Sigmoid colon (tissue), 7 donors: ENCODE measurements around the gene UBASH3A. TPM values are rescaled to one million over a fixed set of nuclear protein-coding genes. Genes with fewer than 3 reads are reported as not detected.
A peak's percentile ranks its signal among the peaks of the same experiment; 100 is the strongest.

Experiments used
- DNase-seq: peaks from one replicate; pipeline ENCODE4 v3.0.0-alpha.2; 2019
- H3K27ac ChIP-seq, 4 donors: fragments of 200-600 bp; sonication (generic); one replicate each; pipeline ENCODE4 v1.5.1; 2016 to 2019; ENCODE audit warnings: mild to moderate bottlenecking in 1 of 4
- H3K27me3 ChIP-seq, 3 donors: fragments of 200-600 bp; sonication (generic); one replicate each; pipeline ENCODE4 v1.5.1; 2019; ENCODE audit warnings: mild to moderate bottlenecking in 1 of 3
- H3K36me3 ChIP-seq, 4 donors: fragments of 200-600 bp; sonication (generic); one replicate each; pipeline ENCODE4 v1.5.1; 2016 to 2019
- H3K4me1 ChIP-seq, 4 donors: fragments of 200-600 bp; sonication (generic); one replicate each; pipeline ENCODE4 v1.5.1; 2017 to 2019
- H3K4me3 ChIP-seq, 4 donors: fragments of 200-600 bp; sonication (generic); one replicate each; pipeline ENCODE4 v1.5.1; 2017 to 2019; ENCODE audit warnings: mild to moderate bottlenecking in 2 of 4, moderate library complexity in 1 of 4
- H3K9me3 ChIP-seq, 4 donors: fragments of 200-600 bp in 3 of 4; sonication (generic) in 3 of 4; one replicate each; pipeline versions ENCODE4 v1.5.1 to v1.6.1; 2013 to 2019
- CTCF ChIP-seq, 4 experiments: fragments of 450-650 bp in 3 of 4; fragments of 200-600 bp in 1 of 4; IDR thresholded peaks; one replicate each; pipeline ENCODE4 v1.5.1; 2016 to 2019; ENCODE audit warnings: antibody characterized with exemption in 4 of 4, mild to moderate bottlenecking in 3 of 4, moderate library complexity in 2 of 4
- EP300 ChIP-seq, 4 donors: sonication (generic); formaldehyde crosslinking; IDR thresholded peaks; one replicate each; pipeline ENCODE4 v1.6.1; 2017; ENCODE audit warnings: antibody characterized with exemption in 4 of 4
- POLR2A ChIP-seq, 2 donors: fragments of 450-650 bp; IDR thresholded peaks; one replicate each; pipeline ENCODE4 v1.6.1; 2016; ENCODE audit warnings: antibody characterized with exemption in 2 of 2, mild to moderate bottlenecking in 2 of 2, moderate library complexity in 2 of 2
- POLR2AphosphoS5 ChIP-seq, 4 donors: sonication (generic); formaldehyde crosslinking; IDR thresholded peaks; one replicate each; pipeline ENCODE4 v1.6.1; 2017; ENCODE audit warnings: antibody characterized with exemption in 4 of 4
- WGBS, 2 donors: extraction: QIAGEN DNeasy Blood & Tissue Kit; methylation state at CpG; one replicate each; pipeline ENCODE4 v1.1.7; 2013; 5-methylcytosine and 5-hydroxymethylcytosine counted together
- intact Hi-C: fragments of 100-400 bp; cut with DNase I; formaldehyde crosslinking; loops from one replicate; pipeline ENCODE4 v1.15.1; 2023
- polyA plus RNA-seq, 3 donors: library from polyadenylated mRNA; stranded (reverse); fragments of 200-250 nt; gene quantifications; one replicate each; pipeline ENCODE4 v1.2.3, GENCODE V29; 2013
- total RNA-seq, 4 donors: library from RNA; depleted of rRNA; stranded (reverse); fragments of >200 nt; gene quantifications; one replicate each; pipeline ENCODE4 v1.1.0, GENCODE V29; 2016
- donor health status: healthy with polysubstance abuse.
- donor health status: Bipolar disorder and iron deficiency.
- donor health status: healthy.

The UBASH3A gene
- total and polyA plus RNA-seq, 7 donors: 3.9 TPM; not detected in 6

DNA sequence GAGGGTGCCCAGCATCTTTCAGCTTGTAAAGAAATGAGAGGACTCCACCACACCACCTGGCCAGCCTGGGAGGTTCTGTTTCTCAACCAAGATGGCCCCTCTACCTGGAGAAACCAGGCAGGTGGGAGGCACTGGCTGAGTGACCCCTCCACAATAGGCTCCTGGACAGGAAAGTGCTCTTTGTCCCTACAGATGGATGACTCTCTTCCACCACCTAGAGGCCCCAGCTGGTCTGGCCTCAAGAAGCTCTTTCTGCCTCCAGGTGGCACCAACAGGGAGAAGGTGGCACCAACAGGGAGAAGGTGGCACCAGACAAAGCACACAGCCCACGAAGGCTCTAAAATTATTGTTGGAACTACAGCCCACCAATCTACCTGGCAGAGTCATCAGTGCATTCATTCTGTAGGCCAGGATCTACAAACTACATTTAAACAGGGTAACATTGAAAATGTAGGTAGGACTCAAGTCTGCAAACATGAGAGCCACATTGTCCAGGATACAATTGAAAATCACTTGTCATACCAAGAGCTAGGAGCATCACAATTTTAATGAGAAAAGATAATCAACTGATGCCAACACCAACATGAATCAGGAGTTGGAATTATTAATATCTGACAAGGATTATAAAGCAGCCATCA, 22.2 kb upstream of the UBASH3A start:
- Histone ChIP-seq H3K4me1 (no peaks in the 10 kb centered on the region), H3K27ac (no peak overlapping the region), H3K9me3 (peaks cover 0 to 4% (median 0%) of the 10 kb centered on the region in 4 donors), H3K36me3 (no peaks in the 10 kb centered on the region), H3K27me3 (peaks cover 0 to 16% (median 0%) of the 10 kb centered on the region in 3 donors), H3K4me3 (no peak overlapping the region)
- TF ChIP-seq POLR2AphosphoS5 (IDR thresholded peaks at IDR 0.05): no peak
- peak in 1 of 4 experiments; percentile 76 for TF ChIP-seq CTCF (IDR thresholded peaks at IDR 0.05)
- intact Hi-C loops: no loop called here
- no peak for DNase-seq
- 14 to 60% methylated on average over 1 of the region's 1 CpG for WGBS, 2 donors

DNA sequence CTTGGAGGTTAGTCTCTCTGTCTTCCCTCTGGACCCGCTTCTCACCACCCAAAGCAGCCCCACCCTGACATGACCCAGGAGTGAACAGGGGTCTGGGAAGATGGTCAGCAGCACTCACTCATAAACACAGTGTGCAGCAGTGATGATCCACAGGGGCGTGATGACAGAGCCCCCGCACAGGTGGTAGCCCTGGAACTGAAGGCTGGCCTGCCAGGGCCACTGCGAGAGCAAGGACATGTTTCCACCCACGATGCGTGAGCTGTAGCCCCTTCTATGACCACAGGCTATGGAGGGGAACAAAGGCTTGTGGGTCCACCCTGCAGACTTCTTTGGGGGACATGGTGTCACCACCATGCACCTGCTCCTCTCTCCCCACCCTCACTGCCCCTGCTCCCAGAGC, 20.8 kb upstream of the UBASH3A start:
- Histone ChIP-seq H3K27ac (no peak overlapping the region), H3K27me3 (peaks cover 0 to 17% (median 0%) of the 10 kb centered on the region in 3 donors), H3K4me3 (no peak overlapping the region), H3K36me3 (no peaks in the 10 kb centered on the region), H3K4me1 (no peaks in the 10 kb centered on the region), H3K9me3 (peaks cover 0 to 4% (median 0%) of the 10 kb centered on the region in 4 donors)
- DNase-seq: no peak
- TF ChIP-seq POLR2A (IDR thresholded peaks at IDR 0.05) (no peak), CTCF (IDR thresholded peaks at IDR 0.05) (no peak), POLR2AphosphoS5 (IDR thresholded peaks at IDR 0.05) (no peak), EP300 (IDR thresholded peaks at IDR 0.05) (no peak)
- intact Hi-C loops: no loop called here
- 96 to 98% methylated on average over 6 of the region's 6 CpGs for WGBS, 2 donors

DNA sequence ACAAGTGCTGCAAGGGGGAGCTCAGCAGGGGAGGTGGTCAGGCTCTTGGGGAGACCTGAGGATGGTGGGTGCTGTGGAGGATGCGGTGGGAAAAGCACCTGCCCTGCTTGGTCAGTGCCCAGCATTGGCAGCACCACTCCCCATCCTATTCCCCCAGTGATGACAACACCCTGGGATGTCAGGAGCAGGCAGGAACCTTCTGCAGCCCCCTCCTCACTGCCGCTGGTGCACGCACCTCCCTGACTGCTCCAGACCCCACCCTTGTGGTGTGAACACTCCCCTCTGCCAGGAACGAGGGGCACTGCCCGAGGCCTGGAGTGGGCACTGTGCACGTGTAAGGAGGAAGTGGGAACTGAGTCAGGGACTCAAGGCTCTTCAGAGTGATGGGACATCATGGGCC, 20.4 kb upstream of the UBASH3A start:
- H3K36me3 ChIP-seq: no peaks in the 10 kb centered on the region
- H3K27me3 ChIP-seq: peaks cover 0 to 18% (median 0%) of the 10 kb centered on the region in 3 donors
- DNase-seq: no peak
- TF ChIP-seq CTCF (IDR thresholded peaks at IDR 0.05) (no peak), EP300 (IDR thresholded peaks at IDR 0.05) (no peak), POLR2A (IDR thresholded peaks at IDR 0.05) (no peak), POLR2AphosphoS5 (IDR thresholded peaks at IDR 0.05) (no peak)
- H3K9me3 ChIP-seq: peaks cover 0 to 4% (median 0%) of the 10 kb centered on the region in 4 donors
- intact Hi-C loops: no loop called here
- no peak overlapping the region for H3K4me3 ChIP-seq
- WGBS, 2 donors: 77 to 86% methylated on average over 6 of the region's 6 CpGs
- no peak overlapping the region for H3K27ac ChIP-seq
- no peaks in the 10 kb centered on the region for H3K4me1 ChIP-seq

- intact Hi-C loops: no loop called here
- TF ChIP-seq EP300 (IDR thresholded peaks at IDR 0.05) (no peak), CTCF (IDR thresholded peaks at IDR 0.05) (no peak), POLR2A (IDR thresholded peaks at IDR 0.05) (no peak), POLR2AphosphoS5 (IDR thresholded peaks at IDR 0.05) (no peak)
- Histone ChIP-seq H3K9me3 (peaks cover 0 to 4% (median 0%) of the 10 kb centered on the region in 4 donors), H3K36me3 (no peaks in the 10 kb centered on the region), H3K4me1 (no peaks in the 10 kb centered on the region), H3K4me3 (no peak overlapping the region), H3K27me3 (peaks cover 3 to 20% (median 3%) of the 10 kb centered on the region in 3 donors), H3K27ac (no peak overlapping the region)
- WGBS, 2 donors: 42 to 64% methylated on average over 8 of the region's 8 CpGs
- no peak for DNase-seq
These were observed 19.4 kb upstream of the UBASH3A start for GRCh38 chr21:42384156-42384945.
